Mucosa of descending colon (tissue), 3 donors: ENCODE data around the gene TTC39B. TPM values are rescaled to one million over a fixed set of nuclear protein-coding genes. Genes with fewer than 3 reads are reported as not detected.
"Not testable (repeated sequence)": the region's sequence is repeated elsewhere in the genome, so short reads cannot be mapped to it uniquely, and the experiment has no call there.

Experiments used
- ATAC-seq: fragments of 200-7000 bp; cut with Tn5 transposase; one replicate; pipeline ENCODE4 v1.9.1; 2020; ENCODE audit warnings: mild to moderate bottlenecking, moderate library complexity
- DNase-seq, 3 donors: peaks; one replicate each; pipeline ENCODE4 v3.0.0-alpha.2; 2020
- H3K36me3 ChIP-seq: fragments of 200-600 bp; one replicate; pipeline ENCODE4 v1.8.0; 2021; ENCODE audit warnings: low read depth, mild to moderate bottlenecking
- H3K4me1 ChIP-seq: fragments of 200-600 bp; one replicate; pipeline ENCODE4 v1.8.0; 2021; ENCODE audit warnings: low read depth, mild to moderate bottlenecking
- H3K4me3 ChIP-seq: fragments of 200-600 bp; one replicate; pipeline ENCODE4 v1.8.0; 2021; ENCODE audit warnings: mild to moderate bottlenecking
- H3K9me3 ChIP-seq: fragments of 200-600 bp; one replicate; pipeline ENCODE4 v1.8.0; 2021; ENCODE audit warnings: mild to moderate bottlenecking
- CTCF ChIP-seq: fragments of 200-600 bp; IDR thresholded peaks from one replicate; pipeline ENCODE4 v1.8.0; 2022; ENCODE audit warnings: antibody characterized with exemption, mild to moderate bottlenecking
- intact Hi-C, 2 donors: fragments of 100-400 bp; cut with DNase I in 1 of 2; cut with micrococcal nuclease in 1 of 2; formaldehyde crosslinking; loops; one replicate each; pipeline versions ENCODE4 v1.11.0 to v1.11.1; 2022; cut with DNase I, micrococcal nuclease
- total RNA-seq, 3 donors: library from RNA; stranded (reverse); fragmentation: NEBNext Ultra II Directional in 2 of 3; extraction: Animal tissue kit (Norgen Biotek cat#: 25700) in 2 of 3; gene quantifications; one replicate each; pipeline versions ENCODE4 v1.2.1 to v1.2.4, GENCODE V29; 2021 to 2023
- donor health status: DM: no; HTN: no; CAD: no; lungs with moderate emphysema.
- donor health status: DM: no; HTN: no; CAD: no.
- donor health status: DM: no; HTN: yes; CAD: no.

The TTC39B gene
- total RNA-seq, 3 donors from 2014 or later, result 36.9 to 48.0 (median 43.8) TPM

GRCh38 chr9:15329539-15330109 is 22.6 kb upstream of the TTC39B start:
- no peak for DNase-seq
- peaks cover 11% of the 10 kb centered on the region for H3K4me1 ChIP-seq
- TF ChIP-seq CTCF, result no peak
- no peak for ATAC-seq
- intact Hi-C loops, result no loop called here
- H3K4me3 ChIP-seq, result no peak overlapping the region
- no peaks in the 10 kb centered on the region for H3K9me3 ChIP-seq
- H3K36me3 ChIP-seq, result no peaks in the 10 kb centered on the region

GRCh38 chr9:15328946-15329345 is 21.9 kb upstream of the TTC39B start:
- peaks cover 8% of the 10 kb centered on the region for H3K4me1 ChIP-seq
- no peak for TF ChIP-seq CTCF
- no peaks in the 10 kb centered on the region for H3K36me3 ChIP-seq
- intact Hi-C loops, result no loop called here
- H3K9me3 ChIP-seq, result no peaks in the 10 kb centered on the region
- no peak overlapping the region for H3K4me3 ChIP-seq
- ATAC-seq, result no peak
- no peak for DNase-seq

- H3K36me3 ChIP-seq, H3K4me3 ChIP-seq, intact Hi-C loops, ATAC-seq, DNase-seq, H3K4me1 ChIP-seq, H3K9me3 ChIP-seq: not testable (repeated sequence)
These were observed 15.7 kb upstream of the TTC39B start for GRCh38 chr9:15322695-15323094.

- H3K4me3 ChIP-seq, H3K36me3 ChIP-seq, H3K4me1 ChIP-seq, intact Hi-C loops, DNase-seq, H3K9me3 ChIP-seq, ATAC-seq: not testable (repeated sequence)
These were observed 12.6 kb upstream of the TTC39B start for GRCh38 chr9:15319661-15320060.

- intact Hi-C loops, result no loop called here
- TF ChIP-seq CTCF, result no peak
- no peaks in the 10 kb centered on the region for H3K4me1 ChIP-seq
- H3K9me3 ChIP-seq, result no peaks in the 10 kb centered on the region
- ATAC-seq (no peak), DNase-seq (no peak)
- H3K36me3 ChIP-seq, result no peaks in the 10 kb centered on the region
- H3K4me3 ChIP-seq, result no peak overlapping the region
These were observed 10.8 kb upstream of the TTC39B start for GRCh38 chr9:15317836-15318235.

- H3K9me3 ChIP-seq, result no peaks in the 10 kb centered on the region
- H3K4me1 ChIP-seq, result no peaks in the 10 kb centered on the region
- intact Hi-C loops, result no loop called here
- H3K4me3 ChIP-seq, result no peak overlapping the region
- no peak for DNase-seq
- no peak for TF ChIP-seq CTCF
- no peaks in the 10 kb centered on the region for H3K36me3 ChIP-seq
- no peak for ATAC-seq
These were observed 4.6 kb upstream of the TTC39B start for GRCh38 chr9:15311607-15312006.
